Fibroblast of lung (primary cell): Measurements from ENCODE around the gene C3orf18. TPM values are rescaled to one million over a fixed set of nuclear protein-coding genes. Genes with fewer than 3 reads are reported as not detected.

Experiments
- DNase-seq, 2 donors: peaks; one replicate each; pipeline versions ENCODE4 v3.0.0 to v3.0.0-alpha.2; 2010; ENCODE audit warnings: low read depth in 2 of 2
- H2AFZ ChIP-seq: 2 replicates; pipeline ENCODE4 v1.5.1; 2012; ENCODE audit warnings: low read length, control low read depth, inconsistent platforms
- H3K27ac ChIP-seq: 2 replicates; pipeline ENCODE4 v1.5.1; 2011; ENCODE audit warnings: low read length, control low read depth; ENCODE audit not compliant: insufficient read depth
- H3K27me3 ChIP-seq: 2 replicates; pipeline ENCODE4 v1.5.1; 2011; ENCODE audit warnings: mild to moderate bottlenecking, low read length; ENCODE audit not compliant: control insufficient read depth, insufficient read depth
- H3K36me3 ChIP-seq: 2 replicates; pipeline ENCODE4 v1.5.1; 2011; ENCODE audit warnings: low read length; ENCODE audit not compliant: control insufficient read depth, insufficient read depth
- H3K4me1 ChIP-seq: 2 replicates; pipeline ENCODE4 v1.5.1; 2011; ENCODE audit warnings: low read length; ENCODE audit not compliant: control insufficient read depth, insufficient read depth; ENCODE audit errors: extremely low read depth
- H3K4me2 ChIP-seq: 2 replicates; pipeline ENCODE4 v1.5.1; 2011; ENCODE audit warnings: low read length, control low read depth; ENCODE audit not compliant: insufficient read depth; ENCODE audit errors: extremely low read depth
- H3K4me3 ChIP-seq, 4 experiments: fragments of 200-600 bp in 1 of 4; sonication (generic) in 1 of 4; replicated peaks in 1 of 4; 2 replicates each; pipeline ENCODE4 v1.5.1; 2011 to 2016; ENCODE audit warnings: low read length in 4 of 4, low read depth in 3 of 4, mild to moderate bottlenecking in 3 of 4, control low read depth in 2 of 4, inconsistent platforms in 1 of 4, mixed read lengths in 1 of 4; ENCODE audit not compliant: insufficient read depth in 1 of 4; ENCODE audit errors: control extremely low read depth in 1 of 4
- H3K79me2 ChIP-seq: 2 replicates; pipeline ENCODE4 v1.5.1; 2012; ENCODE audit warnings: mild to moderate bottlenecking, low read length, inconsistent platforms; ENCODE audit not compliant: control insufficient read depth, insufficient read depth
- H3K9ac ChIP-seq: 2 replicates; pipeline ENCODE4 v1.5.1; 2011; ENCODE audit warnings: mild to moderate bottlenecking, low read length, control low read depth; ENCODE audit not compliant: insufficient read depth
- H3K9me3 ChIP-seq: 2 replicates; pipeline ENCODE4 v1.5.1; 2012; ENCODE audit warnings: low read depth, low read length; ENCODE audit not compliant: control insufficient read depth, insufficient read depth
- H4K20me1 ChIP-seq: 2 replicates; pipeline ENCODE4 v1.5.1; 2011; ENCODE audit warnings: low read length; ENCODE audit not compliant: control insufficient read depth, insufficient read depth; ENCODE audit errors: extremely low read depth
- CTCF ChIP-seq, 2 donors: IDR thresholded peaks in 1 of 2; conservative IDR thresholded peaks in 1 of 2; 1 replicate in 1 of 2; 2 replicates in 1 of 2; pipeline ENCODE4 v1.5.1; 2011 to 2012; ENCODE audit warnings: low read length in 2 of 2, control low read depth in 1 of 2, inconsistent platforms in 1 of 2, low read depth in 1 of 2, mild to moderate bottlenecking in 1 of 2
- EZH2 ChIP-seq: IDR thresholded peaks from 2 replicates; pipeline ENCODE4 v1.5.1; 2012; ENCODE audit warnings: low read length, control low read depth, mild to moderate bottlenecking; ENCODE audit errors: missing control alignments
- polyA plus RNA-seq, 2 donors: library from polyadenylated mRNA; depleted of rRNA in 1 of 2; stranded (reverse) in 1 of 2; unstranded in 1 of 2; fragments of >200 nt; gene quantifications; 2 replicates each; pipeline ENCODE4 v1.2.1, GENCODE V29; 2011 to 2012; ENCODE audit warnings: missing spikeins in 1 of 2
- total RNA-seq: library from RNA; depleted of rRNA; stranded (reverse); fragments of >200 nt; gene quantifications from 2 replicates; pipeline ENCODE4 v1.2.1, GENCODE V29; 2014

C3orf18 gene
- total and polyA plus RNA-seq, 2 donors (not counting 1 experiment from before 2014, with no cell fraction given) = 8.7 to 25.8 TPM

DNA sequence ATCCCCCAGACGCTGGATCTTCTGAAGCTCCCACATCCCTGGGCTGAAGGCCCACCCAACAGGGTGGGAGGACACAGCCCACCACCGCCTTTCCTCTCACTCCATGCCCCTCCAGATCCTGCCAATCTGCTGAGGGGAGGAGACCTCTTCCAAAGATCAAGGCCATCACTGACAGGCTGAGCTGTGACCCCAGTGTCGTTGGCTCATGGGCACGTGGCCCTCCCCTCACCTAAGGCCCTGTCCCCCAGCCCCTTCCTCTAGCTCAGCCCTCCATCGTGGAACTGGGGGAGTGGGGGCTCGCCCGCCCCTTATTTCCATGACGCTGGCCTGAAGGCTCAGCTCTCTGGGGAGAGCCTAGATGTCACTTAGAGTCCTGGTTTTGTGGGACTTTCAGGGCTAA lies 10.4 kb downstream of the C3orf18 start:
- H3K4me2 ChIP-seq = no peak overlapping the region
- no peak for TF ChIP-seq EZH2
- TF ChIP-seq CTCF (conservative IDR thresholded peaks at IDR 0.05 in 1 of 2, IDR thresholded peaks at IDR 0.05 in 1 of 2; ENCODE audit: low read depth in 1 of 2, low read length in 2 of 2) = no peak
- H2AFZ ChIP-seq = no peak overlapping the region
- H3K4me3 ChIP-seq = no peak overlapping the region
- no peaks in the 10 kb centered on the region for H3K79me2 ChIP-seq
- no peaks in the 10 kb centered on the region for H3K4me1 ChIP-seq
- H4K20me1 ChIP-seq = no peaks in the 10 kb centered on the region
- H3K27me3 ChIP-seq = peaks cover 5% of the 10 kb centered on the region
- no peak for DNase-seq
- no peak overlapping the region for H3K27ac ChIP-seq
- H3K9me3 ChIP-seq = no peaks in the 10 kb centered on the region
- H3K9ac ChIP-seq = no peak overlapping the region
- H3K36me3 ChIP-seq = no peaks in the 10 kb centered on the region

GRCh38 chr3:50554553-50554952 lies 13.0 kb downstream of the C3orf18 start:
- H3K9me3 ChIP-seq = no peaks in the 10 kb centered on the region
- no peaks in the 10 kb centered on the region for H3K4me1 ChIP-seq
- no peak overlapping the region for H3K9ac ChIP-seq
- no peaks in the 10 kb centered on the region for H4K20me1 ChIP-seq
- no peaks in the 10 kb centered on the region for H3K79me2 ChIP-seq
- H3K4me3 ChIP-seq = no peak overlapping the region
- H3K27ac ChIP-seq = no peak overlapping the region
- H3K4me2 ChIP-seq = no peak overlapping the region
- no peaks in the 10 kb centered on the region for H3K36me3 ChIP-seq
- no peak overlapping the region for H2AFZ ChIP-seq
- TF ChIP-seq CTCF (conservative IDR thresholded peaks at IDR 0.05 in 1 of 2, IDR thresholded peaks at IDR 0.05 in 1 of 2; ENCODE audit: low read depth in 1 of 2, low read length in 2 of 2) (no peak), EZH2 (no peak)
- DNase-seq = no peak
- peaks cover 5% of the 10 kb centered on the region for H3K27me3 ChIP-seq

- Histone ChIP-seq H2AFZ (no peak overlapping the region), H3K4me1 (no peaks in the 10 kb centered on the region), H3K79me2 (no peaks in the 10 kb centered on the region), H3K4me3 (no peak overlapping the region), H3K27me3 (peaks cover 5% of the 10 kb centered on the region), H3K9ac (no peak overlapping the region), H3K9me3 (no peaks in the 10 kb centered on the region), H3K27ac (no peak overlapping the region), H3K36me3 (no peaks in the 10 kb centered on the region), H4K20me1 (no peaks in the 10 kb centered on the region), H3K4me2 (no peak overlapping the region)
- no peak for TF ChIP-seq CTCF (conservative IDR thresholded peaks at IDR 0.05 in 1 of 2, IDR thresholded peaks at IDR 0.05 in 1 of 2; ENCODE audit: low read depth in 1 of 2, low read length in 2 of 2)
- TF ChIP-seq EZH2 = no peak
- DNase-seq = no peak
Measured at GRCh38 chr3:50552598-50552997, 14.9 kb downstream of the C3orf18 start.
